GM12874 (cell line): ENCODE measurements around the gene HMX2.

Experiments used
- TF ChIP-seq, protein P1 (sequence below): IDR thresholded peaks from 2 replicates; pipeline ENCODE4 v1.5.1; 2011; ENCODE audit warnings: low read depth, mild to moderate bottlenecking, control low read depth, low read length, moderate library complexity; ENCODE audit not compliant: insufficient read depth

The HMX2 gene

GRCh38 chr10:123117644-123118417, 30.1 kb upstream of the HMX2 start:
- TF ChIP-seq, protein P1, sequence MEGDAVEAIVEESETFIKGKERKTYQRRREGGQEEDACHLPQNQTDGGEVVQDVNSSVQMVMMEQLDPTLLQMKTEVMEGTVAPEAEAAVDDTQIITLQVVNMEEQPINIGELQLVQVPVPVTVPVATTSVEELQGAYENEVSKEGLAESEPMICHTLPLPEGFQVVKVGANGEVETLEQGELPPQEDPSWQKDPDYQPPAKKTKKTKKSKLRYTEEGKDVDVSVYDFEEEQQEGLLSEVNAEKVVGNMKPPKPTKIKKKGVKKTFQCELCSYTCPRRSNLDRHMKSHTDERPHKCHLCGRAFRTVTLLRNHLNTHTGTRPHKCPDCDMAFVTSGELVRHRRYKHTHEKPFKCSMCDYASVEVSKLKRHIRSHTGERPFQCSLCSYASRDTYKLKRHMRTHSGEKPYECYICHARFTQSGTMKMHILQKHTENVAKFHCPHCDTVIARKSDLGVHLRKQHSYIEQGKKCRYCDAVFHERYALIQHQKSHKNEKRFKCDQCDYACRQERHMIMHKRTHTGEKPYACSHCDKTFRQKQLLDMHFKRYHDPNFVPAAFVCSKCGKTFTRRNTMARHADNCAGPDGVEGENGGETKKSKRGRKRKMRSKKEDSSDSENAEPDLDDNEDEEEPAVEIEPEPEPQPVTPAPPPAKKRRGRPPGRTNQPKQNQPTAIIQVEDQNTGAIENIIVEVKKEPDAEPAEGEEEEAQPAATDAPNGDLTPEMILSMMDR, result no peak

DNA sequence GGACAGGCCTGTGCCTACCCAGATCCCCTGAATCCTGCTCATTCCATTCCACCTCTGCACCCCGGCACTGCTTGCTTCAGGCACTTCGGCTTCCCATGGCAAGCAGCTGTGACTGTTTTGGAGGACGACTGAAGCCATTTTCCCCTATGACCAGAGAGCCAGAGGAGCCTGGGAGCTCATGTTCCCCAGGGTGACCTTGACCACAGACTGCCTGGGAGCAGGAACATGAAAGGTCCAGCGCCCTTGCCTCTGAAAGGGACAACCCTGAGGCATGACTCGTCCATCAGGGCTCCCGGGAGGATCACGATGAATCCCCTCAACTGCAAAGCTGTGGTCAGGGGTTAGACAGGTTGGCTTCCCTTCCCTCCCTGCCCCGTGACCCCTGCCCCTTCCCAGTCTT, 28.9 kb upstream of the HMX2 start:
- TF ChIP-seq, protein P1, result no peak

- TF ChIP-seq, protein P1, result no peak
These were observed 21.7 kb upstream of the HMX2 start for GRCh38 chr10:123126246-123126645.

DNA sequence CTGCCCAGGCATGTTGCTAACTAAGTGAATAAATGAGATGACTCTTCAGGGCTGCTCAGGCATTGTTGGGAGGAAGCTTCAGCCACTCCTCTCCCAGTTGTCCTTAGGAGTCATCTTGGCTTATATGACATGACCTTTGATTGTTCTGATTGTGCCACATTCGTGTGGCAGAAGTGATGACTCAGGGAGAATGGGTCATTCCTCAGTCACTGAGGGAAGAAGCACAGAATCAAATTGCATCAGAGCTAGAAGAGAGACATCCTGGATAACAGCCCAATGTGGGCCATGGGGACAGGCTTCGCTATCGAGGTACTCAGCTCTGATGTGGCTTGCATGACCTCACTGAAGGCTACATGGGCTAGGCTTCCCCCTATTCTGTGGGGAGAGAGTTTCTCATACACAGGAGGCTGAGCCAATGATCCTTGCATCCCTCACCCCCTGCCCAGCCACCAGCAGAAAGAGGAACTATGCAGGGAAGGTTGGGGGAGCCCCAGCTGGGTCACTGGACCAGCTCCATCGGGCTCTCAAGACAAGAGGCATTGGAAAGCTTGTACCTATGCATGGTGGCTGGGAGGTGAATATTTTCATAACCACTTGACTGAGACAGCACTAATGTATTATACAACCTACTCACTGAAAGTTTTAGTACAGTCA, 18.2 kb upstream of the HMX2 start:
- TF ChIP-seq, protein P1, result no peak

- TF ChIP-seq, protein P1, result peak; percentile 91
These were observed 15.1 kb upstream of the HMX2 start for GRCh38 chr10:123132576-123133477.

- TF ChIP-seq, protein P1, result no peak
These were observed 14.2 kb upstream of the HMX2 start for GRCh38 chr10:123133541-123134342.
